ENCODE results near the gene SLC17A6.

Gene SLC17A6

DNA sequence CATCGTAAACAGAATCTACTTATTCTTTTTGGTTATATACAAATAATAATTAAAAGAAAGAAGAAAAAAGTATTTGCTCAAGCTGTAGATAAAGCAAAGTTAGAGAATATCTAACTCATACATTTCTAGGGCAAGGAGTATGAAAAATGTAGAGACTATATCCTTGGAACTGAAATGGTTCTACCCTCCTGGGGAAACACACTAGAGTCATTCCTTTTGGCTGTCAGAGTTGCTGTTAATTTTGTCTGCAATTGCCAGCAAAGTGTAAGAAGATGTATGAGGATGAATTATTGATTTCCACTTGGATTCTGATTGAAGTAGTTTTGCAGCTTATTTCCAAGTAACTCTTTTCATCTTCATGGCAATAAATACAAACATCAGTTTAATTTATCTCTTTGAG, 69.1 kb downstream of the SLC17A6 start:
- H3K27ac ChIP-seq, result no peak overlapping the region
- TF ChIP-seq, protein P1, sequence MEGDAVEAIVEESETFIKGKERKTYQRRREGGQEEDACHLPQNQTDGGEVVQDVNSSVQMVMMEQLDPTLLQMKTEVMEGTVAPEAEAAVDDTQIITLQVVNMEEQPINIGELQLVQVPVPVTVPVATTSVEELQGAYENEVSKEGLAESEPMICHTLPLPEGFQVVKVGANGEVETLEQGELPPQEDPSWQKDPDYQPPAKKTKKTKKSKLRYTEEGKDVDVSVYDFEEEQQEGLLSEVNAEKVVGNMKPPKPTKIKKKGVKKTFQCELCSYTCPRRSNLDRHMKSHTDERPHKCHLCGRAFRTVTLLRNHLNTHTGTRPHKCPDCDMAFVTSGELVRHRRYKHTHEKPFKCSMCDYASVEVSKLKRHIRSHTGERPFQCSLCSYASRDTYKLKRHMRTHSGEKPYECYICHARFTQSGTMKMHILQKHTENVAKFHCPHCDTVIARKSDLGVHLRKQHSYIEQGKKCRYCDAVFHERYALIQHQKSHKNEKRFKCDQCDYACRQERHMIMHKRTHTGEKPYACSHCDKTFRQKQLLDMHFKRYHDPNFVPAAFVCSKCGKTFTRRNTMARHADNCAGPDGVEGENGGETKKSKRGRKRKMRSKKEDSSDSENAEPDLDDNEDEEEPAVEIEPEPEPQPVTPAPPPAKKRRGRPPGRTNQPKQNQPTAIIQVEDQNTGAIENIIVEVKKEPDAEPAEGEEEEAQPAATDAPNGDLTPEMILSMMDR (conservative IDR thresholded peaks at IDR 0.05; ENCODE audit: low read depth), result no peak
- CTCF ChIA-PET, result interaction anchor here (0.7 kb wide), 1 partner anchor 48 kb away, joined by 3 read pairs; no protein-coding TSS in a partner anchor
- POLR2A ChIA-PET (ENCODE audit: low non-redundant PET), result no interaction called here
- DNase-seq (ENCODE audit: low spot score), result no peak

DNA sequence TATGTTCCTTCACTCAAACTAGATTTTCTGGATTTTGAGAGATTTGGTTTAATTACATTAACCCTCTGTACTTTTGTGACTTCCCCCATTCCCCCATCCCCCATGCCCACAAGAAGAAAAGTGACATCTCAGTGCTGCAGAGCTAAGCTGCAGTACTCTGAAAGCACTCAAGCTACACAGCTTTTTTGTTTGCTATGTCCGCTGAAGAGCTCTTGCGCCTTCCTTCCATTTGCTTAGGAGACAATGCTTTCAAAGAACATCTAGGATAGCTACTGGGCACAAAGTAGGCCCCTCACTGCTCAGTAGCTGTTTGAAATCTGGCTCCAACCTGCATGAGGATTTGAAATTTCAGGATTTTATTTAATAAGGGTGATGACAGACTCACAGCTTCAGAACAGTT, 69.7 kb downstream of the SLC17A6 start:
- TF ChIP-seq, protein P1 (conservative IDR thresholded peaks at IDR 0.05; ENCODE audit: low read depth), result no peak
- ChIA-PET POLR2A (ENCODE audit: low non-redundant PET) (no interaction called here), CTCF (no interaction called here)
- DNase-seq (ENCODE audit: low spot score), result no peak
- H3K27ac ChIP-seq, result no peak overlapping the region

DNA sequence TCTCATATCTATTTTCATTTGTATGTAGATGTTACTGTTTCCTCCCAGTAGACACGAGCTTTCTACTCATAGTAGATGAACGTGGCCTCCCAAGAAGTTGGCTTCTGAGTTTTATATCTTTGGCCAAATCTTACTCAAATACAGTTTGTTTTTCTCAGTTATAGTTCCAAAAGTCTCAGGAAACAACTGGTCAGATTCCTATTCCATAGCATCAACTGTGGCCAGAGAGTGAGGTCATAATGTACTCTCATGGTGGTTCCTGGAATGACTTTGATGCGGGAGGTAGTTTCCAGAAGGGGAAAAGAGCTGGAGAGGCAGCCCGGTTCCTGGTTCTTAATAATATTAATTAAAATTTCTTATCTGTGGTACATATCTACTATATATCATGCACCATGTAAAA, 77.3 kb downstream of the SLC17A6 start:
- POLR2A ChIA-PET (ENCODE audit: low non-redundant PET), result no interaction called here
- DNase-seq (ENCODE audit: low spot score), result no peak
- CTCF ChIA-PET, result interaction anchor here (1.4 to 2.0 kb wide), 2 partner anchors 11 to 124 kb away, joined by 5 read pairs; no protein-coding TSS in a partner anchor
- TF ChIP-seq, protein P1 (conservative IDR thresholded peaks at IDR 0.05; ENCODE audit: low read depth), result no peak
- H3K27ac ChIP-seq, result no peak overlapping the region

DNA sequence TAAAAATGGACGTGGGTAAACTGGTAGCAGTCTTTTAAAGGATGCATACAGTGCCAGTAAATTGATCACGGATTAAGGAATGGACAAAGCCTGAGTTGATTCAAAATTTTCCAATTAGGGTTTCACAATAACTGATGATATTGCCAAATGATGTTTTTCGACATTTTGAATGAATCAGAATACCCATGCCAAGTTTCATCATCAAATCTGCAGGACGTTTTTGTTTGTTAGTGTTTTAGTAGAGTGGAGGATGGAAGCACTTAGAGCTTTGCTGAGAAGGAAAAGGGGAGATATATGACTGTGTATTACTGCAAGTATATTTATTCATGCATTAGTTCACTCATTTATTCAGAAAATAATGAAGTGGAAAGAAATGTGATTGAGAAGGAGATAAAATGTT, 78.3 kb downstream of the SLC17A6 start:
- CTCF ChIA-PET, result no interaction called here
- POLR2A ChIA-PET (ENCODE audit: low non-redundant PET), result no interaction called here
- no peak overlapping the region for H3K27ac ChIP-seq
- no peak for DNase-seq (ENCODE audit: low spot score)
- TF ChIP-seq, protein P1 (conservative IDR thresholded peaks at IDR 0.05; ENCODE audit: low read depth), result no peak

DNA sequence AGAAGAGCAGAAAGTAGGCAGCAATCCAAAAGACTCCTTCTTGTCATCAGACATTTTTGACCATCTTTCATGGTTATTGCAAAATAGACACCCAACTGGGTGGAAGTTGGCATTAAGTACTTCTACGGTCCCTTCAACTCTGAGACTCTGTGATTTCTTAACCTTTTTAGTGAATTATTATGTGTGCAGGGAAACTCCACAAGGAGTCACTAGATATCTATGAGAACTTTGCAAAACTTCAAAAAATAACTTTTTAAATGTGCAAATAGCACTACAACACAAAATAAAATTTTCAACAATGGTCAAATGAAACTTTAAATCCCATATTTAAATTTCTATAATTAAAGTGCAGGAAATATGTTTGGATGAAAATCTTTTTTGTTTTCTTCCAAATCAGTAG, 88.7 kb downstream of the SLC17A6 start:
- no peak overlapping the region for H3K27ac ChIP-seq
- ChIA-PET POLR2A (ENCODE audit: low non-redundant PET) (no interaction called here), CTCF (no interaction called here)
- DNase-seq (ENCODE audit: low spot score), result no peak
- TF ChIP-seq, protein P1 (conservative IDR thresholded peaks at IDR 0.05; ENCODE audit: low read depth), result no peak

All from RWPE1 (cell line).